Measurements from ENCODE around the gene PRELID1.
"Not testable (repeated sequence)": the region's sequence is repeated elsewhere in the genome, so short reads cannot be mapped to it uniquely, and the experiment has no call there.

The PRELID1 gene

GRCh38 chr5:177336603-177337494 lies 33.2 kb downstream of the PRELID1 start:
- no peak for DNase-seq

- DNase-seq = no peak
These were observed 34.9 kb downstream of the PRELID1 start for GRCh38 chr5:177338251-177339106.

GRCh38 chr5:177339107-177339638 lies 35.6 kb downstream of the PRELID1 start:
- no peak for DNase-seq

- DNase-seq = not testable (repeated sequence)
These were observed 39.4 kb downstream of the PRELID1 start for GRCh38 chr5:177343000-177343399.

- DNase-seq = no peak
These were observed 40.2 kb downstream of the PRELID1 start for GRCh38 chr5:177343777-177344176.

- no peak for DNase-seq
These were observed 41.3 kb downstream of the PRELID1 start for GRCh38 chr5:177344891-177345290.

- DNase-seq = no peak
These were observed 43.2 kb downstream of the PRELID1 start for GRCh38 chr5:177346820-177347219.

- DNase-seq = no peak
These were observed 44.1 kb downstream of the PRELID1 start for GRCh38 chr5:177347699-177348098.

GRCh38 chr5:177349362-177349647 lies 45.7 kb downstream of the PRELID1 start:
- no peak for DNase-seq

- no peak for DNase-seq
These were observed 46.2 kb downstream of the PRELID1 start for GRCh38 chr5:177349762-177350161.

GRCh38 chr5:177350776-177351391 lies 47.3 kb downstream of the PRELID1 start:
- DNase-seq = no peak

- DNase-seq = peak; percentile 91
These were observed 48.1 kb downstream of the PRELID1 start, which contains the start of gene LMAN2 for GRCh38 chr5:177351392-177352329. Gene LMAN2, minus strand, starts transcription at chr5:177351668. Its CDS starts 21 bp downstream, at chr5:177351647.

GRCh38 chr5:177353093-177353492 lies 49.5 kb downstream of the PRELID1 start:
- DNase-seq = no peak

- DNase-seq = no peak
These were observed 50.7 kb downstream of the PRELID1 start for GRCh38 chr5:177354256-177354655.

- no peak for DNase-seq
These were observed 51.1 kb downstream of the PRELID1 start for GRCh38 chr5:177354711-177355110.

GRCh38 chr5:177355162-177355867 lies 51.7 kb downstream of the PRELID1 start:
- no peak for DNase-seq

- DNase-seq = no peak
These were observed 52.2 kb downstream of the PRELID1 start for GRCh38 chr5:177355868-177356168.
